Stimulated activated CD4-positive, alpha-beta T cell treated with anti-CD3 and anti-CD28 coated beads, Interleukin-4, amount 100 ng/mL, for 48 hours (primary cell): ENCODE data around the gene SYT14.
"Not testable (repeated sequence)": the region's sequence is repeated elsewhere in the genome, so short reads cannot be mapped to it uniquely, and the experiment has no call there.

Source experiments
- DNase-seq, 2 donors: peaks; one replicate each; pipeline ENCODE4 v3.0.0-alpha.2; 2020; ENCODE audit warnings: low read depth in 2 of 2

SYT14 gene

DNA sequence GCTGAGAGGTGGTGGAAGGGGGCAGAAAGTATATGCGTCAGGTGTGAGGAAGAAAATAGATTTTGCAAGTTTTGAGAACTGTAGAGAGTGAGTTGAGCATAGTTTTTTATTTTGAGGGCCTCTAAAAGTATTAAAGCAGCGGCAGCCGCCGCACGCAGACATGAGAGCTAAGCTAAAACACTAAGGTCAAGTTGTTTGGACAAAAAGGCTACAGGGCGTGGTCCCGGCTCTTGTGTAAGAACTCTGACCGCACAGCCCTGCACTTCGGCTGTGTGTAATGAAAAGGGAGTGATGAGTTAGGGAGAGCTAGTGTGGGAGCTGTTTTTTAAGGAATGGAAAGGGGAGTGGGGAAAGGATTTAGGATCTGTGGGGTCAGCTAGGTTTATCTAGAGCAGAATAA, 174.9 kb downstream of the SYT14 start:
- not testable (repeated sequence) for DNase-seq

DNA sequence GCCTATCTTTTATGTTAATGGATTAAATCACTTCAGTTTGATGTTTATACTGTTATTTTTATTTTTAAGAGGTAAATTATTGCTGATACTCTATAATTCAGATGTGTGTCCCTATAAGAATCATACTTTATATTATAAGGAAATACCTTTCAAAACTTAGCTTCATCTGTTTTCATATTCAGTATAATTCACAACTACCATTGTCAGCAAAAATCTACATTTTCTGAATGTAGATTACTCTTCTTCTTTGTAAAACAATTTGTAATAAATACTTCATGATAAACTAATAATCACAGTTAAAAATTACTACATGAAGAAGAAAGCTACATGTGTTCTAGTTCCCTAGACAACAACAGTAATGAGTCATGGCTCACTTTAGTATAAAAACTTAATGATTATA, 179.2 kb downstream of the SYT14 start:
- no peak for DNase-seq

DNA sequence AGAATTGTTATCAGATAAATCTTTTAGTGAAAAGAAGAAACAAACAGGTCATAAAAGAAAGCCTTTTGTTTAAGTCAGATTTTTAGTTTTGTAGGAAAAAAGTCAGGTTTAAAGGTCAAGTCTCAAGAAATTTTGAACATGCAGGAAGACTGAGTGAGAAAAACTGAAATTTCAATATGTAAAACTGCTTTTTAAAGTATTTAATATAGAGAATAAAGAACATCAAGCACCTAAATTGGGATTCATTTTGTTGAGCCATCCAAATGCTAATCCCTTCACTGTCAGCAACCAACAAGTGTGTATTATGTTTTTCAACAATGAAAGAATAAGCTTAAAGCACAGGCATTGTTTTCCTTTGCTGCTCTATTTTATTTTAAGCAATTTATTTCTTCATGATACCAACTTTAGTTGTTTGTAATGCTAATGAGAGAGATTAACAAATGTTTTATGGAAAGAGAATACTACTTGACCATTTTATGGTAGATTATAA, 179.7 kb downstream of the SYT14 start:
- no peak for DNase-seq

DNA sequence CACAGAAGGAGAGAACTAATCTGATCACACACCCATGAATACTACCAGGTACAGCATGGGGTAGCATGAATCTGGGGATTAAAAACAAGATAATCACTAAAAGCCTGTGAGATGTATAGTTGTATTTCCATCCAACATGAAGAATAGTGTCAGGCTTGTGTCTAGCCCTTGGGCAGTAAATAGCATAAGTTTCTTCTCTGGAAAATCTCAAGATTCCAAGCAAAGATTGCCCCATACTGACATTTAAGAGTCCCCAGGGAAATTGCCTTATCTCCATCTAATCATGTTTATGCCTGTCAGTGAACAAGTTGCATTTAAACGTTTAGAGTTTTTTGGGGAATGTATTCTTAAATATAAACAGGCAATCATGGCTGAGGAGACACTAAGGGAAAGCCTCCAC, 185.4 kb downstream of the SYT14 start:
- DNase-seq = no peak

DNA sequence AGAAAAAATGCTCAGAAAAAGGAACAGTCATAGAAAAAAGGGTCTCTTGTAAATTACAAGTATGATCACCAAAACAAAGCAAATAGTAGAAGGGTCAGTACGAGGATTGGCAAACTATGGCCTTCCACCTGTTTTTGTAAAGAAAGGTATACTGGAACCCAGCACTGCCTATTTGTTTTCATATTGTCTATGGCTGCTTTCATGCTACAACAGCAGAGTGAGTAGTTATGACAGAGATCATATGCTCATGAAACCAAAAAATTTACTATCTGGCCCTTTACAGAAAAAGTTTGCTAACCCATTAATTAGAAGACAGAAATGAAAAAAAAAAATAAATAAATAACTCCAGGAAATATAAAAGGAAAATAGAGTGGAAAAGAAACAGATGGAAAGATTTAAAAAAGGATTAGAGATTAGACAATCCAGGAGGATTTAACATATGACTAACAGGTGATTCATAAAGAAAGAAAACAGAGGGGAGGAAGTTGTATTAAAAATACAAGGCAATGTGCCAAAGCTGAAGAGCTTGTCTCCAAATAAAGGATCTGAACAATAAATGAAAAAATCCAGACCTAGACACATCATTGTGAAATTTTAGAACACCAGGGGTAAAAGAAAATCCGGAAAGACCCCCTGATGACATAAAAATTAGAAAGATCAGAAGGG, 186.0 kb downstream of the SYT14 start:
- no peak for DNase-seq

DNA sequence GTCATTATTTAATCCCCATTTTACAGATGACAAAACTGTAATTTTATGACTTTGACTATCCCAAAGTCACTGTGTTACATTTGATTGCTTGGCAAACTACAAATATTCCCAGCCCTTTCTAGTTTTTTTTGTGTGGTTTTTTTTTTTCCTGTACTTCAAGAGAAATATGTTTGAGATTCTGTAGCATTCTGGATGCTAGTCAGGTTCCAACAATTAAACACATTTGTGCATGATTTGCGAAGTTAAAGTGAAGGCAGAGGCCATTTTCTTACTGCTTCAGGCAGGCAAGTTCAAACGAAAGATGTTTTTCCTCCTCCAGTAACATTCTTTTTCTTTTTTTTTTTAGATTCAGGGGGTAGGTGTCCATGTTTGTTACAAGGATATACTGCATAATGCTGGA, 186.7 kb downstream of the SYT14 start:
- DNase-seq = no peak

DNA sequence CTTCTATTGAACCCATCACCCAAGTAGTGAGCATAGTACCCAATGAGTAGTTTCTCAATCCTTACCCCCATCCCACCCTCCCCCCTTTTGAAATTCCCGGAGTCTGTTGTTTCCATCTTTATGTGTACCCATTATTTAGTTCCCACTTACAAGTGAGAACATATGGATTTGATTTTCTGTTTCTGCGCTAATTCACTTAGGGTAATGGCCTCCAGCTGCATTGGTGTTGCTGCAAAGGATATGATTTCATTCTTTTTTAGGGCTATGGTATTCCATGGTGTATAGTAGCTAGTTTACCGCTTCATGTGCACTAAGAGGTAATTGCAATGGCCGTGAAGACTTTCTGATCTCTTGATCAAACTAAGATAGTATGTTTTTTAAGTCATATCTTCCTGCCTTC, 187.1 kb downstream of the SYT14 start:
- DNase-seq = no peak

DNA sequence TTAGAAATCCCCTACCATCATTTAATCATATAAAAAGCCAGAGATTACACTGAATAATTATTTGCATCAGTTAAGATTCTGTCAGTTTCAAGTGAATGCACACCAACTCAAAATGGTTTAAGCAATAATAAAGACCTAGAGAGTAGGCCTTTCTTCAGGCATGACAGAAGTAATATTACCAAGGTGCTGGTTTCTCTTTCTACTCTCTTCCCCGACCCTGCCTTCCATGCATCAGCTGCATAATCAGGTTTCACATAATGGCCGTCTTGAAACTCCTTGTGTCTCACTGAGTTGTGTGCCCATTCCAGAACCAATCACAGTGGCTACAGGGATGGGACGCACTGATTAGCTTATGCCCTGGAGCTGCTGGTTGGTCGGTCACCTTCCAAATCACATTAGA, 191.1 kb downstream of the SYT14 start:
- DNase-seq = no peak

DNA sequence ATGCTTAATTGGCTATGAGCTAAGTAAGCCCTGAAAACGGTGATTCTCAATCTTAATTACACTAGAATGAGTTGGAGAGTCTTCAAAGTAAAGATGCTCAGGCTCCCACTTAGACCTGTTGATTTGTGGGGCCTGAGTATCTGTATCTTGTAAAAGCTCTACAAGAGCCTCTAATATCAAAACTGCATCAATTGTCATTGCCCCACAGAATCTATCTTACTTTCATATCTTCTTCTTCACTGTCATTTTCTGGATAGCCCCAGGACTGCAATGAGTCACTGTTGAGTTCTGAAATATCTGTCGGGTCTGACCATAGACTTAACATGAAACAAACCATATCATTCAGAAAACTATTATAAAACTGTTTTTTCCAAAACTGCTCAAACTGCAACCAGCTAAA, 191.7 kb downstream of the SYT14 start:
- no peak for DNase-seq

DNA sequence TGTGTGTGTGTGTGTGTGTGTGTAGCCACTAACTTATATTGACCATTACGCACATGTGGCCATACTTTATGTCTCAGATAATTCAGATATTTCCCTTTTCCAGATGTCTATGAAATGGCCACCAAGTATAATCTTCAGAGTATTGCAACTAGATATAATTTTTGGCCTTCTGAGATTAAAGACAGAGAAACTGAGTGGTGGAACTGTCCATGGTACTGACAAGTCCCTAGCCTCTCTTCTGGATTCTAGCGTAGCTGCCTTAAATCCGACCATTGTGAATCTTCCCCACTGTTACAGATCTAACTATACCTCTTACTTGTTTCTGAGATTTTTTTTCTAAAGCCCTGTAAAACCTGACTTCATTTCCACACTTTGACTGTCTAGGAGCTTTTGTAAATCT, 194.6 kb downstream of the SYT14 start:
- DNase-seq = no peak

DNA sequence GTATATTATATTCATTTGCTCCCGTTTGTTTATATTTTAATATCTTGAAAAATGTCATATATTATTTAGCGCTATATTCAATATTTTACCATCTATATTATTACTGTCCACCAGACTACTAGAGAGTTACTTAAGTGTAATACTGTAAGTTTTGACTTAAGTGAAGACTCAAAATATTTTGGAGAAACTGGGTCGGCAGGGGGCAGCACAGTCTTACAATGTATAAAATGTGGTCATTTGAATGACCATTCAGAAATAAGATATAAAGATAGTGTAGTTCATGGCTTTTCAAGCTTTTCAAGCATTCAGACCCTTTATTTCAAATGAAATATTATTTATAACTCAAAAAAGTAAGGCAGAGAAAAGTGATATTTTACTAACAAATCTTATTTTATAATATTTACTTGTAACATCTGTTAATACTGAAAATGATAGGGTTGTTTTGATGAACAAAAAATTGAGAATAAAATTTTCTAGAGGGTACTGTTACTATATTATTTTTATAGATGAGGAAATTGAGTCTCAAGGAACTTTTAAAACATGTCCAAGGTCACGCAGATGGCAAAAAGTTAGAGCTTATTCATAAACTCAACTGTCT, 205.5 kb downstream of the SYT14 start:
- peak; percentile 52 to 59 for DNase-seq

DNA sequence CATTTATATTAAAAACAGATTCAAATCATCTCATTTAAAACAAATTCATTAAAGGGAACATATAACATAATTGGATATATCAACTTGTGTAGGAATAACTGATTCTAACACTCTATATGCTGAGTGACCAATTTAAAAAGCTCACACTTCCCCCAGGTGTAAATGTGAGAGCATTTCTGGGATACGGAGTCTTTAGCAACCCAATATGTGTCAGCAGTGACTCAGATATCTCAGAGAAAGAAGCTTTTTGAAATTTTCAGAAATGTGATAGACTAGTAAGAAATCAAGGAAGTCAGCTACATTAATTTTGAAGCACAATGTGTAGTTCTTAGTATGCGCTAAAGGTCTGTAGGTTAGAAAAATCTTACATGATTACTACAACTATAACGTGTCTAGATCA, 206.7 kb downstream of the SYT14 start:
- DNase-seq = no peak

DNA sequence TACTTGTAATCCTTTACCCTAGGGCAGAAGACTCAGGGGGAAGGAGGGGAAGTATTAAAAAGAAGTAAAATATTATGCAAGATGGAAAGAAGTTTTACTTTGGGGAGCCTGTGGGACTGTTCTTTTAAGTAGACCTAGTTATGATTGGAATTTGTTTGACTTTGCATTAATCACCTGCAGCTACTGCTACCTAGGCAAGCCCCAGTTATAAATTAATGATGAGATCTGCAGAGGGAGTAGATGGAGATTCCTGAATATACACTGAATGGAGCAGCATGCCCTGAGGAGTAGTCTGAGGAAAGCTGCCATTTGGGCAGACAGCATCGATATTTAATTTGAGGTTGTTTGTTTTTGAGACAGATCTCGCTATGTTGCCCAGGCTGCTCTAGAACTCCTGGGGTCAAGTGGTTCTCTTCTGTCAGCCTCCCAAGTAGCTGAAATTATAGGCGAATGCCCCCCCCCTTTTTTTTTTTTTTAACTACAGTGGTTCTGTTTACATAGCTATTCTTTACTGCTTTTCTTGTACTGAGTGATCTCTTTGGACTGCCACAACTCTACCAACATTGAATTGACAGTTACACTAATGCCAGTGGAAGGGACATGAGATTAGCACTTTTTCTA, 213.1 kb downstream of the SYT14 start:
- DNase-seq = no peak

DNA sequence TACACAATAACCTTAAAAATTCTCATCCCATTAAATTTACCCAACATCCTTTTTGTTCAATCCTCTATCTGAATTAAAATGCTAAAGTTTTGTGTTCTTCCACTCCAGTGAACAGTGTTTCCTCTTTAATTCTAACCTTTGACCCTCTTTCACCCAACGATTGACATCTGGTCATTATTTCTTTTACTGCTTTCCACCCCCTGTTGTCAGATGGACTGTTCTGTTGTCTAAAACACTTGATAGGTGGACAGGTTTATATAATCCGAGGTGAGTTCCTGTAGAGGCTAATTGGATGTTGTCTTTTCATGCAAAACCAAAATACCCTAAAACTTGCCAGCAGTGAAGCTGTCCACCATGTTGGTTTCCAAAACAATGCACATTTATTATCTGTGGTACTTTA, 221.2 kb downstream of the SYT14 start:
- no peak for DNase-seq

DNA sequence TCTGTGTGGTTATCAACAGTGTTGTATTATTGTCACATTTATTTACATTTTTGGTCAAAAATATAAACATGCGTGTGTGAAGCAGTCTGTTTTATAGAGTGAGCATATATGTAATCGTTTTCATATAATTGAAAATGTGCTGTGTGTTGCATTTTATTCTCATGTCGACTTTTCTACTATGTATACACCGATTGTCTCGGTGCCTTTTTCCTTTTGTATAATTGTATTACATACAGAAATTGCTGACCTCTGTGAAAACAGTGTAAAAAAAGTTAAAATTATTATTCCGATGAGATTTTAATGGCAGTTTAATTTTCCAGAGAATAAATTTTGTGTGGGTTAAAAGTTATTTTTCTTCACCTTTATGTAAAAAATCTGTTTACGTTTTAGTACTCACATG, 232.2 kb downstream of the SYT14 start:
- no peak for DNase-seq

DNA sequence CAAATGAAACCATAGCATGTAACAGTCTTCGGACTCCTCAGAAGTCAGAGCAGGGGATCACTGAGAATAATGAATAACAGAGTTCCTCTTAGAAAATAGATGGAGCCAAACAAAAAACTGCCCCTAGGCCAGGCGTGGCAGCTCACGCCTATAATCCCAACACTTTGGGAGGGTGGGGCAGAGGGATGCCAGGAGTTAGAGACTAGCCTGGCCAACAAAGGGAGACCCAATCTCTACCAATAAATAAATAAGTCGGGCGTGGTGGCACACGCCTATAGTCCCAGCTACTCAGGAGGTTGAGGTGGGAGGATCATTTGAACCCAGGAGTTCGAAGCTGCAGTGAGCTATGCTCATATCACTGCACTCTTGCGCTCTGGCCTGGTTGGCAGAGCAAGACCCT, 236.1 kb downstream of the SYT14 start:
- no peak for DNase-seq

DNA sequence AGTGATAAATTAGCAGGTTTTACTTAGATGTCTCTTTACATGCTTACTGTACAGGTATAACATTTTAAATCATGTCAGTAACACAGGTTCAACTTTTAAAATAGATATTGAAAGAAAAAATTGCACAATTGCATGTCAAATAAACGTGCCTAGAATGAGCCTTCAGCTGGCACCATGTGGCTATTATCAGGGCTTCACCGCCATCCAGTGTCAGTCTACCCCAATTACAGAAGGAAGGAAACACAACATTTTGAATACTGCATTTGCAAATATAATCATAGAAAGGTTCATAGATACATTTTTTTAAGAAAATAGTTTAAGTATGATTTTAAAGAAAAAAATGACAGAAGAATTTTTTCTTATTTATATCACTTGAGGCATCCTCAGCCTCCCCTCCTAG, 247.0 kb downstream of the SYT14 start:
- DNase-seq = no peak

DNA sequence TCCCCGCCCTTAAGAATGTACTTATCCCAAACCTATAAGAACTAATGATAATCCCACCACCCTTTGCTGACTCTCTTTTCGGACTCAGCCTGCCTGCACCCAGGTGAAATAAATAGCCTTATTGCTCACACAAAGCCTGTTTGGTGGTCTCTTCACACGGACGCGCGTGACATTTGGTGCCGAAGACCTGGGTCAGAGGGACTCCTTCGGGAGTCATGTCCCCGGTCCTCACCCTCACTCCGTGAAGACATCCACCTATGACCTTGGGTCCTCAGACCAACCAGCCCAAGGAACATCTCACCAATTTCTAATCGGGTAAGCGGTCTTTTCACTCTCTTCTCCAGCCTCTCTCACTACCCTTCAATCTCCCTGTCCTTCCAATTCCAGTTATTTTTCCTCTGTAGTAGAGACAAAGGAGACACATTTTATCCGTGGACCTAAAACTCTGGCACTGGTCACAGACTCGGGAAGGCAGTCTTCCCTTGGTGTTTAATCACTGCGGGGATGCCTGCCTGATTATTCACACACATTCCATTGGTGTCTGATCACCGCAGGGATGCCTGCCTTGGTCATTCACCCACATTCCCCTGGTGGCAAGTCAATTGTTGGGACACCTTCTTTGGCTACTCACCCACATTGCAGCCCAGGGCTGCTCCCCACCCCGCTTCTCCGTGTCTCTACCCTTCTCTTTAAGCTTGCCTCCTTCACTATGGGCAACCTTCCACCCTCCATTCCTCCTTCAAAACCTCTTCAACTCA, 250.0 kb downstream of the SYT14 start:
- DNase-seq = not testable (repeated sequence)

DNA sequence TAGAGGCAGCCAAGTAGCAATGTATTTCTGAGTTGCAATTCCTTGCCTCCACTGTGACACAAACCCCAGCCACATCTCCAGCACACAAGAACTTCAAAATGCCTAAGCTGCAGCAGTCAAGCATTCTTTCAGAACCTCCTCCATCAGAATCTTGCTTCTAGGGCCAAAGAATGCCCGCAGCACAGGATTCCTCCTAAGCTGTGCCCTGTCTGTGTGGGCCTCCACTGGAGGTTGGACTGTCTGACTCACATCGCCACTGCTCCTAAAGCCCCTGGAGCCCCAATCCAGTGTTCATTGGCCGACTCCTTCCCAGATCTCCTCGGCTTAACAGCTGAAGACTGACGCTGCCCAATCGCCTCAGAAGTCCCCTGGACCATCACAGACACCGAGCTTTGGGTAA, 251.4 kb downstream of the SYT14 start:
- DNase-seq = no peak

DNA sequence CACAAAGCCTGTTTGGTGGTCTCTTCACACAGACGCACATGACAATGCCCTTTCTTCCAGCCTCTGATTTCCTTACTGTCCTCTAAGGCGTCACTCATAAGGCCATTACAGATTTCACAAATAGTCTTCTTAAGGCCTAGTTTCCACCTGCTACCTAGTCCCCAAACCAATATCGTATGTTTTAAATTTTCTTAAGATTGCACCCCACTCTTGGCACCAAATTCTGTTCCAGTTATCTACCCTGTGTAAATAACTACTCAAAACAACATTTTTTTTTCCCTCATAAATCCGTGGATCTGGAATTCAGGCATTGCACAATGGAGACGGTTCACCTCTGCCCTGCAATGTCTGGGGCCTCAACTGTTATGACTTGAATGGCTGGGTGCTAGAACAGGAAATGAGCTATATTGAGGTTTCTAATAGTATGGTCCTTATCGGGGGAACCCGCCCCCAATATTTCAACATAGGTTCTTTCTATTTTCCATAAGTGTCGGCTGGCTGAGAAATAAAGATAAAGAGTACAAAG, 257.7 kb downstream of the SYT14 start:
- no peak for DNase-seq

DNA sequence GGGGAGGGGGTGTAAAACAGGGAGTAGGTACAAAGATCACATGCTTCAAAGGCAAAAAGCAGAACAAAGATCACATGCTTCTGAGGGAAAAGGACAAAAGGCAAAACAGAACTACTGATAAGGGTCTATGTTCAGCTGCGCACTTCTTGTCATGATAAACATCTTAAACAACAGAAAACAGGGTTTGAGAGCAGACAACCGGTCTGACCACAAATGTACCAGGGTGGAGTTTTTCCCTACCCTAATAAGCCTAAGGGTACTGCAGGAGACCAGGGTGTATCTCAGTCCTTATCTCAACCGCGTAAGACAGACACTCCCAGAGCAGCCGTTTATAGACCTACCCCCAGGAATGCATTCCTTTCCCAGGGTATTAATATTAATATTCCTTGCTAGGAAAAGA, 258.2 kb downstream of the SYT14 start:
- not testable (repeated sequence) for DNase-seq

DNA sequence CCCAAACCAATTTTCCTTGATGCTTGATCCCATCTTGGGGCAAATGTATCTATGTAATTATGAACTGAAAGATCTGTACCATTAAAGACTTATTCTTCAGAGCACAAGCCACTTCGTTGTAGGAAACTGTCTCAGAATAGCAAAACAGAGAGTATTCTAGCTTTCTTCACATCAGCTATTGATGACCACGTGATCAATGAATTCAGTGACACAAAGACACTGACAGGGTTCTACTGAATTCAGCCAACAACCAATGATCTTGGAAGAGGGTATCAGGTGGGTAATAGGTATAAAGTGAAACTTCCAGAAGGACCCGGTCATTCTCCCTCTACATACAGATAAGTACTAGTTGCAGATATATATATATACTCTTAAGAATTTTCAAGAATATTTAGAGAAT, 260.8 kb downstream of the SYT14 start:
- no peak for DNase-seq
